ENCODE results near the gene SPATA12. TPM values are rescaled to one million over a fixed set of nuclear protein-coding genes. Genes with fewer than 3 reads are reported as not detected.
A peak's percentile ranks its signal among the peaks of the same experiment; 100 is the strongest.

The SPATA12 gene
- total RNA-seq, 1 donor from 2014 or later: 0.14 TPM

DNA sequence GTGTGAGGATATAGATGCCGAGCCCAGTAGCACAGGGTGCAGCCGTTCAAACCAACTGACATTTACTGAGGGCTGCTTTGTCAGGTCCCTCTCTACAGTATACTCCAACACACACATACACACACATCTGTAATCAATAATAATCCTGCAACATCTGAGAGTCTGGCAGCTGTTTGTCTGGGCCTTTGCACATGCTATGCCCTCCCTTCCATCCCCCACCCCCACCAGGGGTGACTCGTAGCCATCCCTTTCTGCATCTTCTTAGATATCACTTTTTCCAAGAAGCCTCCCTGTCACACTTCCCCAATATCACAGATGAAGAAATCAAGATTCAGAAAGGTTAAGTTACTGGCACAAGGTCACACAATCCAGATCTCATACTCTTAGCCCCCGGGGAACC, 13.7 kb downstream of the SPATA12 start:
- no peak for DNase-seq (ENCODE audit: low spot score, unreplicated experiment)
- peaks cover 13% of the 10 kb centered on the region for H3K27me3 Mint-ChIP-seq
- TF ChIP-seq, protein P1, sequence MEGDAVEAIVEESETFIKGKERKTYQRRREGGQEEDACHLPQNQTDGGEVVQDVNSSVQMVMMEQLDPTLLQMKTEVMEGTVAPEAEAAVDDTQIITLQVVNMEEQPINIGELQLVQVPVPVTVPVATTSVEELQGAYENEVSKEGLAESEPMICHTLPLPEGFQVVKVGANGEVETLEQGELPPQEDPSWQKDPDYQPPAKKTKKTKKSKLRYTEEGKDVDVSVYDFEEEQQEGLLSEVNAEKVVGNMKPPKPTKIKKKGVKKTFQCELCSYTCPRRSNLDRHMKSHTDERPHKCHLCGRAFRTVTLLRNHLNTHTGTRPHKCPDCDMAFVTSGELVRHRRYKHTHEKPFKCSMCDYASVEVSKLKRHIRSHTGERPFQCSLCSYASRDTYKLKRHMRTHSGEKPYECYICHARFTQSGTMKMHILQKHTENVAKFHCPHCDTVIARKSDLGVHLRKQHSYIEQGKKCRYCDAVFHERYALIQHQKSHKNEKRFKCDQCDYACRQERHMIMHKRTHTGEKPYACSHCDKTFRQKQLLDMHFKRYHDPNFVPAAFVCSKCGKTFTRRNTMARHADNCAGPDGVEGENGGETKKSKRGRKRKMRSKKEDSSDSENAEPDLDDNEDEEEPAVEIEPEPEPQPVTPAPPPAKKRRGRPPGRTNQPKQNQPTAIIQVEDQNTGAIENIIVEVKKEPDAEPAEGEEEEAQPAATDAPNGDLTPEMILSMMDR (IDR thresholded peaks at IDR 0.05; ENCODE audit: unreplicated experiment): no peak
- H3K27ac Mint-ChIP-seq: no peak overlapping the region
- H3K4me3 Mint-ChIP-seq (ENCODE audit: low read depth): no peak overlapping the region
- H3K4me1 Mint-ChIP-seq (ENCODE audit: low read depth): peaks cover 13% of the 10 kb centered on the region
- peaks cover 3% of the 10 kb centered on the region for H3K9me3 Mint-ChIP-seq (ENCODE audit: low read depth)
- H3K36me3 Mint-ChIP-seq (ENCODE audit: insufficient read depth): peaks cover 7% of the 10 kb centered on the region

DNA sequence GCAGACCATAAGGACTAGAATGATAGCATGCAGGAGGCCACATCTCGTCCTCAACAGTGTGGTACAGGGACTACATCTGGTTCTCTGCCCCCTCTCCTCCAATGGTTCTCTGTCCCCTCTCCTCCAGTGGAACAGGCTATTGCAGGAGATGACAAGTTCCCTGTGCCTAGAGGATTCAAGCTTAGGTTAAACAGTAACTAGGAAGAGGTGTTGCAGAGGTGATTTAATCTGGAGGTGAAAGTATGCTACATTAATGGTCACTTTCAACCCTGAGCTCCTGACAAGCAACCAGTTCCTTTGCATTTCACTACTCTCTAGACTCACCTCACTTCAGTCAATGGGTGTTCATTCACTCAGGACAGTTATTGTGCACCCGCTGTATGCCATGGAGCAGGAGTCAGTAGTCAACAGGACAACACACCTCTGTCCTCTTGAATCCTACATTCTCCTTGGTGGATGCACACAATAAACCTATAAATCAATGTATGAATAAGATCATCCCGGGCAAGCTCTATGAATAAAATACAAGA, 16.0 kb downstream of the SPATA12 start:
- no peak overlapping the region for H3K4me3 Mint-ChIP-seq (ENCODE audit: low read depth)
- DNase-seq (ENCODE audit: low spot score, unreplicated experiment): no peak
- H3K27me3 Mint-ChIP-seq: peaks cover 31% of the 10 kb centered on the region
- TF ChIP-seq, protein P1 (IDR thresholded peaks at IDR 0.05; ENCODE audit: unreplicated experiment): no peak
- H3K27ac Mint-ChIP-seq: no peak overlapping the region
- H3K36me3 Mint-ChIP-seq (ENCODE audit: insufficient read depth): peaks cover 5% of the 10 kb centered on the region
- H3K9me3 Mint-ChIP-seq (ENCODE audit: low read depth): no peaks in the 10 kb centered on the region
- H3K4me1 Mint-ChIP-seq (ENCODE audit: low read depth): peaks cover 13% of the 10 kb centered on the region

DNA sequence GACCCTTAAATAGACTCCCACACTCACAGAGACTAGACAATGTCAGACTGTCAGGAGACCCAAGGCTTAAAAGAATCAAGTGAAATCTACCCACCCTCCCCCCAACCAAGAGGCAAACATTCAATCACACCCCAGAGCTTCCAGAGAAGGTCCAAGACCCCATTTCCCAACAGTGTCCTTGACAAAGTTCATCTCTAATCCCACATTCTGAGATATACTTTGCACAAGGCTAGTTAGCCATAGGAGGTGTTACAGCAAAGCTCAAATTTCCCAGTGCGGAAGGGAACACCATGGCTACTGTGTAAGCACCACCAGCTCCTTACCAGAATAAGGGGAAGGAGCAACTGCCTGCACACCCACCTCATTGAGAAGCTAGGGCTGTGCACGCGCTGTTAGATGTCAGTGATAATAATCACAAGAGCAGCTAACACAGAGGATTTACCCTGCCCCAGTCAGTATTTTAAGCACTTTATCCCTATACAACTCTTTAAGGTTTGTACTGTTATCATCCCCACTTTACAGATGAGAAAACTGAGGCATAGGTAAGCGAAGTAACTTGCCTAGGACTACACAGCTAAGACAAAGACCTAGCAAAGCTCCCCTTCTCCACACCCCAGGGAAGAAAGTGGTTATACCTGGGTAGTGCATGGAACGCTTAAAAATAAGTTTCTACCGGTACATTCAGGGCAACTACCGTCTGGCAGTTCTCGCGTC, 17.3 kb downstream of the SPATA12 start:
- TF ChIP-seq, protein P1 (IDR thresholded peaks at IDR 0.05; ENCODE audit: unreplicated experiment): no peak
- peaks cover 36% of the 10 kb centered on the region for H3K27me3 Mint-ChIP-seq
- peaks cover 5% of the 10 kb centered on the region for H3K36me3 Mint-ChIP-seq (ENCODE audit: insufficient read depth)
- peak overlapping the region; percentile 79 for H3K27ac Mint-ChIP-seq
- H3K4me1 Mint-ChIP-seq (ENCODE audit: low read depth): peaks cover 13% of the 10 kb centered on the region
- peak overlapping the region; percentile 74 for H3K4me3 Mint-ChIP-seq (ENCODE audit: low read depth)
- no peaks in the 10 kb centered on the region for H3K9me3 Mint-ChIP-seq (ENCODE audit: low read depth)
- no peak for DNase-seq (ENCODE audit: low spot score, unreplicated experiment)

DNA sequence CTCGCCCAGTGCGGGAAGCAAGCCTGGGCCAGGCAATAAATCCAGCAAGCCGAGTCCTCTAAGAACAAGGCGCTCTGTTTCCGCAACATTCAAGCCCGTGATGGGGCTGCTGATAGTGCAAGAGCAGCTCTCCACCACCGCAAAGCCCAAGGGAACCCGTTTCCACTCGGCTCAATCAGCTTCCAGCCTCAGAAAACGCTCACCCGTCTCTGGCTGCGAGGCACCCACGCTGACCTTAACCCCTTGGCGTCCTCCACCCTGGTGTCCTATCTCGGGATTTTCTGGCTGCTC, 17.8 kb downstream of the SPATA12 start:
- Mint-ChIP-seq H3K9me3 (ENCODE audit: low read depth) (no peaks in the 10 kb centered on the region), H3K27me3 (peaks cover 36% of the 10 kb centered on the region), H3K4me1 (ENCODE audit: low read depth) (peaks cover 13% of the 10 kb centered on the region), H3K27ac (peak overlapping the region; percentile 79), H3K36me3 (ENCODE audit: insufficient read depth) (peaks cover 5% of the 10 kb centered on the region), H3K4me3 (ENCODE audit: low read depth) (peak overlapping the region; percentile 74)
- TF ChIP-seq, protein P1 (IDR thresholded peaks at IDR 0.05; ENCODE audit: unreplicated experiment): no peak
- peak; percentile 19 for DNase-seq (ENCODE audit: low spot score, unreplicated experiment)

DNA sequence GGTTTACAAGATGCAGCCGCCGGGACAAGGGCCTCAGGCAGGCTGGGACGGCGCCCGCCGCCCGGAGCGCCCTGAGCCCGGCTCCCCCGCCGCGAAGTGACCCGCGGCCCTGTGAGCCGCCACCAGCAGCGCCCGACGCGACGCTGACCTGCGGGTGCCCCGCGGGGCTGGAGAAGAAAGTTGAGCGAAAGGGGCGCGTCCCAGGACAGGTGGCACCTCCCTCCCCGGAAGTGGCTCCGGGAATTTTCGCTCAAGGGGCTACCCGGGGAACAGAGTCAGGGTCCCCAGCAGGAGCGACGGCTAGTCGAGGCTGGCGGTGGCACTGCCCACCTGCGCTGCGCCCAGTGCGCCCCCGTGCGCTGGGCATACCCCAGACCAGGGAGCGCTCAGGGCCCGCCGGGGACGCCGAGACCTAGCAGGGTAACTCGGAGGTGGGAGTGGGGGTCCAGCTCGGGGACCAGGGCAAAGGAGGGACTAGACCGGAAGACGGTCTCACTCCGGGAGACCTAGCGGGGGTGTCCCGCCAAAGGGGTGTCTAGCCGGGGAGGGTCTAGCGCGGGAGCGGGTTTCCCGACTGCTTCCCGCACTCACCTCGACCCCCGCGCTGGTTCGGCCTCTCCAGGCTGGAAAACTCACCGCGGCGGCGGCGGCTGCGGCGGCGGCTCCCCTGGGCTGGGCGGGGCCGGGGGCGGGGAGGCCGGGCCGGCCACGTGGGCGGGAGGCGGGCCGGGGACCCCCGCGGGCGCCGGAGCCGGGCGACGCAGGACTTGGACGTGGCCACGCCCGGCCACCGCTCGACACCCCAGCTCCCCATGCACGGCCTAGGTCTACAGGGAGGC, 18.4 kb downstream of the SPATA12 start:
- Mint-ChIP-seq H3K9me3 (ENCODE audit: low read depth) (no peaks in the 10 kb centered on the region), H3K27me3 (peaks cover 36% of the 10 kb centered on the region), H3K36me3 (ENCODE audit: insufficient read depth) (peaks cover 5% of the 10 kb centered on the region), H3K4me1 (ENCODE audit: low read depth) (peaks cover 13% of the 10 kb centered on the region), H3K27ac (peak overlapping the region; percentile 79), H3K4me3 (ENCODE audit: low read depth) (peak overlapping the region; percentile 74)
- TF ChIP-seq, protein P1 (IDR thresholded peaks at IDR 0.05; ENCODE audit: unreplicated experiment): peak; percentile 29
- DNase-seq (ENCODE audit: low spot score, unreplicated experiment): peak; percentile 65

Measured in progenitor cell of endocrine pancreas (in vitro differentiated cells).